HepG2 (cell line): Measurements from ENCODE around the gene GRAMD1A. TPM values are rescaled to one million over a fixed set of nuclear protein-coding genes. Genes with fewer than 3 reads are reported as not detected.

Source experiments
- ARID2 ChIP-seq: sonication (generic); formaldehyde crosslinking; IDR thresholded peaks from 2 replicates; pipeline ENCODE4 v1.8.1; 2022; ENCODE audit warnings: mild to moderate bottlenecking, missing genetic modification reagents, borderline replicate concordance
- DMTF1 ChIP-seq: sonication (generic); formaldehyde crosslinking; IDR thresholded peaks from 2 replicates; pipeline ENCODE4 v1.4.0; 2020; ENCODE audit warnings: mild to moderate bottlenecking, missing genetic modification reagents
- HNRNPUL1 ChIP-seq: fragments of 200-400 bp; formaldehyde crosslinking; IDR thresholded peaks from 2 replicates; pipeline ENCODE4 v1.6.1; 2017; ENCODE audit warnings: low read depth, mild to moderate bottlenecking, low read length, moderate library complexity
- MEIS2 ChIP-seq: sonication (generic); formaldehyde crosslinking; IDR thresholded peaks from 2 replicates; pipeline ENCODE4 v1.9.0; 2021; ENCODE audit warnings: mild to moderate bottlenecking, missing genetic modification reagents
- PRDM10 ChIP-seq: sonication (generic); formaldehyde crosslinking; IDR thresholded peaks from 2 replicates; pipeline ENCODE4 v1.4.0; 2020; ENCODE audit warnings: low read depth, missing genetic modification reagents
- ZBTB34 ChIP-seq: sonication (generic); formaldehyde crosslinking; IDR thresholded peaks from 2 replicates; pipeline ENCODE4 v1.8.0; 2022; ENCODE audit warnings: mild to moderate bottlenecking, missing genetic modification reagents
- ZNF234 ChIP-seq: sonication (generic); formaldehyde crosslinking; conservative IDR thresholded peaks from 2 replicates; pipeline ENCODE4 v1.5.1; 2020; ENCODE audit warnings: mild to moderate bottlenecking, missing genetic modification reagents
- ZNF274 ChIP-seq: sonication (generic); formaldehyde crosslinking; IDR thresholded peaks from 2 replicates; pipeline ENCODE4 v1.5.1; 2020; ENCODE audit warnings: mild to moderate bottlenecking, missing genetic modification reagents
- ZNF331 ChIP-seq: sonication (generic); formaldehyde crosslinking; IDR thresholded peaks from 2 replicates; pipeline ENCODE4 v1.4.0; 2020; ENCODE audit warnings: missing genetic modification reagents
- ZNF343 ChIP-seq: sonication (generic); formaldehyde crosslinking; IDR thresholded peaks from 2 replicates; pipeline ENCODE4 v1.4.0; 2020; ENCODE audit warnings: mild to moderate bottlenecking, missing genetic modification reagents
- ZNF550 ChIP-seq: sonication (generic); formaldehyde crosslinking; IDR thresholded peaks from 2 replicates; pipeline ENCODE4 v1.4.0; 2020; ENCODE audit warnings: mild to moderate bottlenecking, missing genetic modification reagents, borderline replicate concordance
- ZNF639 ChIP-seq: conservative IDR thresholded peaks from 2 replicates; pipeline ENCODE4 v1.6.1; 2018; ENCODE audit warnings: missing genetic modification reagents
- ZNF782 ChIP-seq: sonication (generic); formaldehyde crosslinking; IDR thresholded peaks from 2 replicates; pipeline ENCODE4 v1.4.0; 2020; ENCODE audit warnings: missing genetic modification reagents, mild to moderate bottlenecking, borderline replicate concordance
- ZNF839 ChIP-seq: sonication (generic); formaldehyde crosslinking; IDR thresholded peaks from 2 replicates; pipeline ENCODE4 v1.4.0; 2020; ENCODE audit warnings: missing genetic modification reagents, mild to moderate bottlenecking, borderline replicate concordance
- ZSCAN5A ChIP-seq: sonication (generic); formaldehyde crosslinking; IDR thresholded peaks from 2 replicates; pipeline ENCODE4 v1.8.0; 2022; ENCODE audit warnings: mild to moderate bottlenecking, missing genetic modification reagents, borderline replicate concordance
- polyA plus RNA-seq, 8 experiments: library from polyadenylated mRNA; depleted of rRNA in 3 of 8; stranded (reverse) in 7 of 8; unstranded in 1 of 8; fragments of >200 nt; fragmentation: Illumina TruSeq in 4 of 8; extraction: Trizol in 4 of 8; gene quantifications; 2 replicates each; pipeline versions ENCODE4 v1.2.1 to v1.2.3, GENCODE V29; 2011 to 2016; ENCODE audit warnings: low read depth in 4 of 8, missing spikeins in 1 of 8, mixed read lengths in 1 of 8; ENCODE audit not compliant: insufficient read depth in 1 of 8
- total RNA-seq, 5 experiments: library from RNA; depleted of rRNA; stranded (reverse); fragments of >200 nt; fragmentation: Illumina TruSeq; extraction: Trizol; gene quantifications; 2 replicates each; pipeline ENCODE4 v1.2.3, GENCODE V29; 2016; ENCODE audit warnings: low read depth in 1 of 5
- TF ChIP-seq, protein P1 (sequence below): sonication (generic); formaldehyde crosslinking; IDR thresholded peaks from 2 replicates; pipeline ENCODE4 v1.4.0; 2020; ENCODE audit warnings: low read depth, mild to moderate bottlenecking, missing genetic modification reagents

GRAMD1A gene
- total and polyA plus RNA-seq, 2 of the 13 experiments (the other 11 are each of a cell fraction or from before 2014, with no cell fraction given): 14.7 to 181 TPM

DNA sequence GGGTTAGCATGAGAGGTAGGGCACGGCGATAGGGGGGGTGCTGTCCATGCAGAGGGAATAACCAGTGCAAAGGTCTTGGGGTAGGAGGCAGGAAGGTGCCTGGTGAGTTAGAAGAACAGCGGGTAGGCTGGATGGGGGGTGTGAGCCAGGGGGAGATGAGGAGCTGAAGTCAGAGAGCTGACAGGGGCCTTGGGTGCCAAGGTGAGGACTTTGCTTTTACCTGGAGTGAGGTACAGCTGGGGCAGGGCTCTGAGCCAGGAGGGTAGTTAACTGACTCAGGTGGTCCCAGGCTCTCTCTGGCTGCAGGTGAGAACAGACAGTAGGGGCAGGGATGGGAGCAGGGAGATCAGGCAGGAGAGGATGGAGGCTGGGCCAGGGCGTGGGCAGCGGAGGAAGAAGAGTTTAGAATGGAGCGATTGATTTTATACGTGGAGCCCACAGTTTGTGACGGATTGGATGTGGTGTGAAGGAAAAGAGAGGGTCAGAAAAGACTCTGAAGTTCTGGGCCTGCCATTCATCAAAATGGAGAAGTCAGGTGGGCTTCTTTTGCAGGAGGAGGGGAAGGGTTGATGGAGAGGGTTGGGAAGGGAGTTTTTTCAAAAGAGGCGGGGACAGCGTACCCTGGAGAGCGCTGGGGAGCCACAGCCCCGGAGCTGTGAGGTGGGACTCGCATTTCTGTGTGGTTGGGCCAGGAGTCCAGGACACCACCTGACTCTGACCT lies 1.2 kb upstream of the GRAMD1A start (continued):
- TF ChIP-seq ZBTB34: 0 out of 2 replicates have a peak, but pooled peaks have one; percentile 18
- TF ChIP-seq HNRNPUL1: no peak
- TF ChIP-seq PRDM10 (CRISPR knock-in tag): no peak
- TF ChIP-seq ARID2: peak; percentile 54; the same call in 1 of the 2 replicates
- TF ChIP-seq, protein P1, sequence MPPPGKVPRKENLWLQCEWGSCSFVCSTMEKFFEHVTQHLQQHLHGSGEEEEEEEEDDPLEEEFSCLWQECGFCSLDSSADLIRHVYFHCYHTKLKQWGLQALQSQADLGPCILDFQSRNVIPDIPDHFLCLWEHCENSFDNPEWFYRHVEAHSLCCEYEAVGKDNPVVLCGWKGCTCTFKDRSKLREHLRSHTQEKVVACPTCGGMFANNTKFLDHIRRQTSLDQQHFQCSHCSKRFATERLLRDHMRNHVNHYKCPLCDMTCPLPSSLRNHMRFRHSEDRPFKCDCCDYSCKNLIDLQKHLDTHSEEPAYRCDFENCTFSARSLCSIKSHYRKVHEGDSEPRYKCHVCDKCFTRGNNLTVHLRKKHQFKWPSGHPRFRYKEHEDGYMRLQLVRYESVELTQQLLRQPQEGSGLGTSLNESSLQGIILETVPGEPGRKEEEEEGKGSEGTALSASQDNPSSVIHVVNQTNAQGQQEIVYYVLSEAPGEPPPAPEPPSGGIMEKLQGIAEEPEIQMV (CRISPR knock-in tag): no peak
- no peak for TF ChIP-seq ZNF782 (CRISPR knock-in tag)
- no peak for TF ChIP-seq ZNF343 (CRISPR knock-in tag)
- TF ChIP-seq ZNF639: no peak
- 0 out of 2 replicates have a peak, but pooled peaks have one; percentile 43 for TF ChIP-seq ZNF274
- TF ChIP-seq ZNF331 (CRISPR knock-in tag): peak; percentile 15; the same call in 1 of the 2 replicates
- TF ChIP-seq MEIS2 (CRISPR knock-in tag): peak; percentile 55; the same call in 1 of the 2 replicates
- no peak for TF ChIP-seq ZSCAN5A (CRISPR knock-in tag)
- no peak for TF ChIP-seq ZNF550
- no peak for TF ChIP-seq ZNF234 (CRISPR knock-in tag)
- no peak for TF ChIP-seq DMTF1 (CRISPR knock-in tag)
- no peak for TF ChIP-seq ZNF839 (CRISPR knock-in tag)
